HG02884 (cell line): Measurements from ENCODE around the gene IRX6.

Experiments
- ATAC-seq: cut with Tn5 transposase; IDR thresholded peaks from one replicate; pipeline ENCODE4 v1.9.1; 2021; ENCODE audit warnings: mild to moderate bottlenecking, moderate library complexity; ENCODE audit not compliant: unreplicated experiment

The IRX6 gene

DNA sequence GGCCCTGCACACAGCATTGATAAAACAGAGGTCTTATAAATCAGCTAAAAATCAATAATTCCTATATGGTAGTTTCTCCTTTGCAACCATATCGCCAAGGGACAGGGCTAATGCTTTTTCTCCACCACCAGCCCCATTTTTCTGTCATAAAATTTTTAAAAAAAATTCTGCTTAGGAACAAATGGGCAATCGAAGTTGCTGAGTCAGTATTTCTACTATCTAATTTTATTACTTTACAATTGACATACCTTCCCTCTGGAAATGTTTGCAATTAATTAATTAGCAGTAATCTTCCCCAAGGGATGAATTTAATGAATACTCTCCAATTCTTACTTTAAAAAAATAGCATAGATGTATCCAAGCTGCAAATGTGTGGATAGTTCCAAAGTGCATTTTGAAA lies 1.7 kb upstream of the IRX6 start:
- no peak for ATAC-seq

GRCh38 chr16:55324285-55325079 lies 479 bp downstream of the IRX6 start:
- ATAC-seq = no peak

DNA sequence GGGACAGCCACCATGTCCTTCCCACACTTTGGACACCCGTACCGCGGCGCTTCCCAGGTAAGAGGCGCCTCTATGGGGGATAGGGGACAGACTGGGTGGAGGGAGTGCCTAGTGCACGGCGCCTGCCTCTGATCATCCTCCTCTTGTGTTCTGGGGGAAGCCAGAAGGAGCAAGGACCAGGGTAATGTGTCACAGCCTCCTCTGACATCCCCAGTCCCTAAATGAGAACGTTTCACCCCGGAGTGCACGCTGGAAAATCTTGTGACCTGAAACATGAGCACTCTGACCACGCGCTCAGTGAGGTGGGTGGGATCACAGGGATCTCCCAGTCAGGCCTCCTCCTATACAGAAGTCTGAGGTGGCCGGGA lies 1.1 kb downstream of the IRX6 start:
- no peak for ATAC-seq

- no peak for ATAC-seq
Measured at GRCh38 chr16:55325458-55326109, 1.6 kb downstream of the IRX6 start.

- no peak for ATAC-seq
Measured at GRCh38 chr16:55326261-55327092, 2.5 kb downstream of the IRX6 start.

- ATAC-seq = no peak
Measured at GRCh38 chr16:55328611-55329569, 4.9 kb downstream of the IRX6 start.

DNA sequence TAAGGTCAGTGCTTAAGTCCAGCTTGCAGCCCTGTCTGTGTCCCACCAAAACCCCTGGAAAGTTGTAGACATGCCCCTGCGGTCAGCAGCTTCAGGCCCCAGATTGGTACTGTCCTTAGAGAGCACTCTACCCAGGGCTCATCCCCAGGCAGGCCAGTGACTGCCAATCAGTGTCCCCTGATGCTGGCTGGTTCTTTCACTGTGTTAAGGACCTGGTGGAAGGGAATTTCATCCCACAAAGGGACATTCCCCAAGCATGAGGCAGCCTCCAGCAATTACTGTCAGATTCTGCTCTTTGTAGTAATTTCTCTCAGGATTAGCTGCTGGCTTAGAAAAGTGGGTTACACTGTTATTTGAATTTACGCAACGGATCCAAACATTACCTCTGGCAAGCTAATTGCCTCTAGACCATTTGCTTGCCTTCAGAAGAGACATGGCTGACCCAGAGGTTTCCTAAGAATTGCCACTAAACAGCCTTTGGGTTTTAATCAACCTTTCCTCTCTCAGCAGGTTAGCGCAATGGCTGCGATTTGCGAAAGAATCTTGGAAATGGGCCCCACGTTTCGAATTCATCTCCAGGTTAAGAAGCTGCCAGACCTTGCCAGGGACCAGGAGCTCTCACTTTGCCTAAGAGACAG lies 5.9 kb downstream of the IRX6 start:
- no peak for ATAC-seq

- no peak for ATAC-seq
Measured at GRCh38 chr16:55330781-55331647, 7.0 kb downstream of the IRX6 start.

- no peak for ATAC-seq
Measured at GRCh38 chr16:55331648-55332185, 7.7 kb downstream of the IRX6 start.

DNA sequence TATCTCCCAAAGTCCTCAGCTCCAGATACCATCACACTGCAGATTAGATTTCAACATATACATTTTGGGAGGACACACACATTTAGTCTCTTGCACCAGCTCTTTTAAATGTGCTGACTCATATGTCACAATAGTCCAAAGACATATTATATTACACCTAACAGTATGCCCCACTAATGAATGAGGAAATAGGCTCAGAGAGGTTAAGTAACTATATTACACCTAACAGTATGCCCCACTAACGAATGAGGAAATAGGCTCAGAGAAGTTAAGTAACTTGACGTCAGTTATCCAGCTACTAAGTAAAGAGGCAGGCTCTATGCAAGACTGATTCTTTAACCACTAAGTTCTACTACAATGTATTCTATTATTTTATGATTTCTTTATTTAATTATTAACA lies 9.7 kb downstream of the IRX6 start:
- no peak for ATAC-seq

DNA sequence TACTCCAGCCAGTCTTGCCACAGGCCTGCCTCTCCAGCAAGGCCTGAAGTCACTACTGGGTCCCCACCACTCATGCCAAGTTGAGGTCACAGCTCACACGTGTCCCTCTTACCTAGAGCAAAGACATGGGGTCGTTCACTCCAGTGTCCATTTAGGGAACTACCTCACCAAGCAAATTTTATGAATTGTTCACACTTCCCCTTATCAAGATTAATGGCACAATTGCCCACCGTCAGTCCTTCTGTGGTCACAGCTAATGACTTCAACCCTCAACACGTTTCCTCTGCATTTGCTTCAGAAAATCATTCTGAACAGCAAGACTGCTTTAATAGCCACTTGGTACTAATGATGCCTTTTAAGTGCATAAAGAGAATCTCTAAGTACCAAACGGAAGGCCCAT lies 14.6 kb downstream of the IRX6 start:
- ATAC-seq = no peak

GRCh38 chr16:55340445-55340844 lies 16.4 kb downstream of the IRX6 start:
- no peak for ATAC-seq

- no peak for ATAC-seq
Measured at GRCh38 chr16:55341681-55342080, 17.7 kb downstream of the IRX6 start.

DNA sequence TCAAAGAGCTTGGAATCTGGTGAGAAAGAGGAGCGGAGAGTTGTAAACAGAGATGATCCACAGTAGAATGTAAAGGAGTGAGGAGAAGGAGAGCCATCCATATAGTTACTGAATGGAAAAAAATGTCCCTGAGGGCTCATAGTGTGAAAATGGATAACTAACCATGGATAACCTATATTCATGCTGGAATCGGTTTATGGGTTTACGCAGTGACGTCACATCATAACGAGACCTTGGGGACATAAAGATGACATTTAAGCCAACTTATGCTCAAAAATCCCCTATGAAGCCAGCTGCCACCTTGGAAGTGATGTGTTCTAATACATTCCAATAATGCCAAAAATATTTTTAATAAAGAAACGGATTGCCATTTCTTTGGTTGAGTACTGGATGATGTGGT lies 22.5 kb downstream of the IRX6 start:
- ATAC-seq = no peak

DNA sequence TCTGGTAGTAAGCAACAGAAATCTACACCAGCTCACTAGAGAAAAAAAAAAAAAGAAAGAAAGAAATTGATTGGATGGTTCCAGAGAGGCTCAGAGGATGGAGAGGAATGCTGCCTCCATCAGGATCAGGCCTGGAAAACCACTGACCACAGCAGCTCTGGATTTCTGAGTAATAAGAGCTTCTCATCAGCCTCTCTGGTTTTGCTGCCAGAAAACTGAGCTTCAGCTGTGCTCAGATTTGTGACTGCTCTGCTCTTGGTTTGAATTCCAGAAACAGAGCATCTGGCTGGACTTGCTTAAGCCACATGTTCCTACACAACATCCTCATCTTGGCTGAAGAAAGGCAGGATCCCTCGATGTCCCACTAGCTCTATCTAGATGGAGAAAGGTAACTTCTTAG lies 25.9 kb downstream of the IRX6 start:
- ATAC-seq = no peak

DNA sequence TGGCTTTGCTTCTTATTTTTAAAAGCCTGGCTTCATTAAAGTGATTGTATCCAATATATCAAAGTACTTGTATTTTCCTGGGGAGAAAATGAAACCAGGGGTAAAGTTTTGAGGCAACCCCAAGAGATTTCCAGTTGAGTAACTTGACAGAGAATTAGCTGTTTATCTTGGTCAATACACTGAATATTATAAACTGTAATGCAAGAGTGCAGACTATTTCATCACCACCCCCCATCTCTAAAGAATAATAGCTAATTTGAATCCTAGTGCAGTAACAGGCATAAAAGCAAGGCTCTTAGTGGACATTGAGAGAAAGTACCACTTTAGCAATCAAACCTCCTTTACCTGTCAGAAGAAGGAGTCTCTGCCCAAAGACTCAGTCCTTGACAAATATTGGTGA lies 27.0 kb downstream of the IRX6 start:
- no peak for ATAC-seq

DNA sequence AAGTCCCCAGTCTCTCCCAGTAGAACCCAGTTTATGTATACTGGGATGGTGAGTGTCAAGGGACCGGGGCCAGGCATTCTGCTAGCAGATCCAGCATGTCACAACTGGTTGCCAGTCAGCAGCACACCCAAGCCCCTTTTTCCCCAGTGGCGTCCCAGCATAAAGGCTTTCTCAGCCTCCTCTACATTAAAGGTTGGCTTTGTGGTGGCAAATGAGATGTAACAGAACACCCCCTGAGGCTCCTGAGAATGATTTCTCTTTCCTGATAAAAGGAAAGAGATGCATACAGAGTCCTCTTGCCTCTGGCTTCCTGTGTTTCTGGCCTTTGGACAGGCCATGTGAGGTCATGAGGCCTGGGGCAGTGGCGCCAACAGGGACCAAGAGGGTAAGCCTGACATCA lies 27.9 kb downstream of the IRX6 start:
- ATAC-seq = no peak

DNA sequence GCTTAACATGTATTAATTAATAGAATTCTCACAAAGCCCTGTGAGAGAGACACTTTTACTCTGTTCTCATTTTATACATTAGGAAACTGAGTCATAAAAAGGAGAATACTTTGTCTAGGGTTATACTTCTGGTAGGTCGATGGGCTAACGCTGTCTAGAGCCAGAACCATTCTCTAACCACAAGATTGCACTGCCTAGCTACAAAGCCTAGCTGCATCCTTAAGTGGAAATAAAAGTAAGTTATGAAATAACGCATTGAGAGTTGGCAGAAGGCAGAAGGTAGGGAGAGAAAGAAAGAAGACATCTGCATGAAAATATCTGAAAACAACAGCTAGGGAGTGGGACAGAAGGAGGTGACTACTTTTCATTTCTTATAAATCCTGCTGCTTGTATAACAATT lies 33.2 kb downstream of the IRX6 start:
- ATAC-seq = no peak

DNA sequence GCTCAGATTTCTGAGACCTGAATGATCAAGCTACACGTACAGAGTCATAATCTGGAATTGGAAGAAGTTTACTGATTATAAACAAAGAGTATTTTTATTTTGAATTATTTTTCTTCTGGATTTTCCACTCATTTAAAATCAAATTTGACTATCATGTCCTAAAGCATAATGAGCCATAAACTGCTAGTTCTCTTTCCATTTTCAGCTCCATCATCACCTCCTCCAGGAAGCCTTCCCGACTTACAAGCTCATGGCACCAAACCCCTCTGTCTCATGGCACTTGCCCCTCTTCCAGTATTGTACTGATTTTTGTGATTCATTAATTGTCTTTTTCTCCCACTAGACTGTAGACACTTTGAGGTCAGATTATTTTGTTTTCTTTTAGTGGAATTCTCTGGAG lies 35.9 kb downstream of the IRX6 start:
- ATAC-seq = no peak
